Liver (tissue), 9 donors: ENCODE measurements around the gene FGFR3. TPM values are rescaled to one million over a fixed set of nuclear protein-coding genes. Genes with fewer than 3 reads are reported as not detected.

Source experiments
- DNase-seq: peaks from one replicate; pipeline ENCODE4 v3.0.0-alpha.2; 2017; ENCODE audit warnings: low spot score
- H3K27ac ChIP-seq, 2 donors: one replicate each; pipeline ENCODE4 v1.7.0; 2013; ENCODE audit warnings: inconsistent platforms in 2 of 2, low read length in 2 of 2, control low read depth in 1 of 2, low read depth in 1 of 2, mild to moderate bottlenecking in 1 of 2
- H3K27me3 ChIP-seq, 4 donors: one replicate each; pipeline versions ENCODE4 v1.6.1 to v1.7.0; 2013; ENCODE audit warnings: low read length in 3 of 4, inconsistent platforms in 1 of 4, mild to moderate bottlenecking in 1 of 4, moderate library complexity in 1 of 4; ENCODE audit not compliant: control insufficient read depth in 4 of 4, insufficient read depth in 4 of 4
- H3K36me3 ChIP-seq, 4 donors: one replicate each; pipeline versions ENCODE4 v1.6.1 to v1.7.0; 2013; ENCODE audit warnings: low read length in 3 of 4, mild to moderate bottlenecking in 3 of 4, low read depth in 1 of 4, moderate library complexity in 1 of 4; ENCODE audit not compliant: control insufficient read depth in 4 of 4, insufficient read depth in 3 of 4
- H3K4me1 ChIP-seq, 4 donors: one replicate each; pipeline versions ENCODE4 v1.6.1 to v1.7.0; 2013; ENCODE audit warnings: low read length in 3 of 4, mild to moderate bottlenecking in 3 of 4, moderate library complexity in 1 of 4; ENCODE audit not compliant: control insufficient read depth in 4 of 4, insufficient read depth in 4 of 4
- H3K4me3 ChIP-seq, 3 donors: one replicate each; pipeline versions ENCODE4 v1.6.1 to v1.7.0; 2013; ENCODE audit warnings: low read length in 3 of 3, control low read depth in 1 of 3, low read depth in 1 of 3, mild to moderate bottlenecking in 1 of 3
- H3K9ac ChIP-seq, 2 donors: one replicate each; pipeline ENCODE4 v1.7.0; 2013; ENCODE audit warnings: low read length in 2 of 2, mild to moderate bottlenecking in 2 of 2, moderate library complexity in 2 of 2, control low read depth in 1 of 2, low read depth in 1 of 2
- H3K9me3 ChIP-seq, 4 donors: one replicate each; pipeline versions ENCODE4 v1.6.1 to v1.7.0; 2013; ENCODE audit warnings: low read length in 3 of 4; ENCODE audit not compliant: control insufficient read depth in 4 of 4
- ATF3 ChIP-seq: IDR thresholded peaks from 2 replicates; pipeline ENCODE4 v1.6.1; 2016; ENCODE audit warnings: antibody characterized with exemption
- CTCF ChIP-seq: fragments of 150-350 bp; IDR thresholded peaks from 2 replicates; pipeline ENCODE4 v1.5.1; 2017; ENCODE audit warnings: improper control_type of control experiment, low read depth, low read length; ENCODE audit not compliant: missing input control
- EGR1 ChIP-seq, 2 donors: IDR thresholded peaks; 2 replicates each; pipeline ENCODE4 v1.6.1; 2016 to 2018; ENCODE audit warnings: antibody characterized with exemption in 2 of 2, low read depth in 2 of 2
- FOXA1 ChIP-seq: IDR thresholded peaks from 2 replicates; pipeline ENCODE4 v1.6.1; 2016; ENCODE audit warnings: antibody characterized with exemption
- FOXA2 ChIP-seq: IDR thresholded peaks from 2 replicates; pipeline ENCODE4 v1.6.1; 2016; ENCODE audit warnings: antibody characterized with exemption
- HNF4A ChIP-seq, 2 donors: conservative IDR thresholded peaks; 2 replicates each; pipeline ENCODE4 v1.6.1; 2016; ENCODE audit warnings: antibody characterized with exemption in 2 of 2, mild to moderate bottlenecking in 2 of 2
- HNF4G ChIP-seq: IDR thresholded peaks from 2 replicates; pipeline ENCODE4 v1.6.1; 2016; ENCODE audit warnings: antibody characterized with exemption
- JUND ChIP-seq, 2 donors: IDR thresholded peaks; 2 replicates each; pipeline ENCODE4 v1.6.1; 2016; ENCODE audit warnings: antibody characterized with exemption in 2 of 2
- MAX ChIP-seq: IDR thresholded peaks from 2 replicates; pipeline ENCODE4 v1.6.1; 2016; ENCODE audit warnings: antibody characterized with exemption
- NR2F2 ChIP-seq: IDR thresholded peaks from 2 replicates; pipeline ENCODE4 v1.6.1; 2016; ENCODE audit warnings: antibody characterized with exemption
- RAD21 ChIP-seq, 2 donors: IDR thresholded peaks; 2 replicates each; pipeline ENCODE4 v1.6.1; 2016; ENCODE audit warnings: antibody characterized with exemption in 2 of 2, mild to moderate bottlenecking in 2 of 2
- REST ChIP-seq: IDR thresholded peaks from 2 replicates; pipeline ENCODE4 v1.6.1; 2016; ENCODE audit warnings: antibody characterized with exemption, mild to moderate bottlenecking
- RXRA ChIP-seq, 2 donors: IDR thresholded peaks; 2 replicates each; pipeline ENCODE4 v1.6.1; 2017 to 2018; ENCODE audit warnings: antibody characterized with exemption in 2 of 2, mild to moderate bottlenecking in 1 of 2
- SP1 ChIP-seq: IDR thresholded peaks from 2 replicates; pipeline ENCODE4 v1.6.1; 2018; ENCODE audit warnings: antibody characterized with exemption, mild to moderate bottlenecking
- TAF1 ChIP-seq: conservative IDR thresholded peaks from 2 replicates; pipeline ENCODE4 v1.6.1; 2016; ENCODE audit warnings: antibody characterized with exemption, mild to moderate bottlenecking
- WGBS: extraction: QIAGEN DNeasy Blood & Tissue Kit; methylation state at CpG from one replicate; pipeline ENCODE4 v1.1.7; 2013; 5-methylcytosine and 5-hydroxymethylcytosine counted together
- polyA plus RNA-seq, 2 donors: library from polyadenylated mRNA; stranded (reverse) in 1 of 2; unstranded in 1 of 2; fragments of 200-250 nt in 1 of 2; fragments of >200 nt in 1 of 2; fragmentation: Nextera tagmentation in 1 of 2; extraction: Ambion mirVana in 1 of 2; gene quantifications; one replicate each; pipeline versions ENCODE4 v1.2.1 to v1.2.3, GENCODE V29; 2013 to 2015
- total RNA-seq, 2 donors: library from RNA; depleted of rRNA; stranded (reverse); fragments of >200 nt; gene quantifications; one replicate each; pipeline ENCODE4 v1.2.3, GENCODE V29; 2014
- donor health status: healthy.
- donor health status: healthy.
- donor health status: healthy.
- donor health status: healthy.
- donor health status: healthy.

Gene FGFR3
- total and polyA plus RNA-seq, 4 donors = 5.6 to 40.0 (median 29.1) TPM

- 86% methylated on average over 18 of the region's 18 CpGs for WGBS
- peaks cover 0 to 6% (median 3%) of the 10 kb centered on the region in 4 donors for H3K4me1 ChIP-seq
- no peaks in the 10 kb centered on the region for H3K36me3 ChIP-seq
Measured at GRCh38 chr4:1778642-1779392, 14.3 kb upstream of the FGFR3 start.

More at GRCh38 chr4:1778642-1779392, 14.3 kb upstream of the FGFR3 start:
- no peak overlapping the region for H3K4me3 ChIP-seq
- no peak for TF ChIP-seq SP1
- TF ChIP-seq RXRA (IDR thresholded peaks at IDR 0.05) = no peak
- TF ChIP-seq CTCF = no peak
- TF ChIP-seq JUND (IDR thresholded peaks at IDR 0.05) = no peak
- TF ChIP-seq ATF3 = no peak
- no peak for TF ChIP-seq HNF4G
- no peak for TF ChIP-seq FOXA1
- no peak for TF ChIP-seq NR2F2
- TF ChIP-seq EGR1 (IDR thresholded peaks at IDR 0.05; ENCODE audit: low read depth in 2 of 2) = no peak
- no peak for TF ChIP-seq FOXA2
- no peak for TF ChIP-seq HNF4A (conservative IDR thresholded peaks at IDR 0.05)
- no peak for TF ChIP-seq REST
- no peak for TF ChIP-seq TAF1
- TF ChIP-seq MAX = no peak
- no peak for TF ChIP-seq RAD21 (IDR thresholded peaks at IDR 0.05)
- no peaks in the 10 kb centered on the region for H3K27me3 ChIP-seq
- no peak overlapping the region for H3K9ac ChIP-seq
- no peak for DNase-seq
- H3K27ac ChIP-seq = no peak overlapping the region
- H3K9me3 ChIP-seq = no peaks in the 10 kb centered on the region
